DOHH2 (cell line): Measurements from ENCODE around the gene STK38L.

Source experiments
- EZH2phosphoT487 ChIP-seq: fragments of 200-600 bp; sonication (generic); IDR thresholded peaks from 2 replicates; pipeline ENCODE4 v1.6.1; 2017; ENCODE audit warnings: borderline replicate concordance, mild to moderate bottlenecking, antibody characterized with exemption, low read length, moderate library complexity, mixed read lengths
- TF ChIP-seq, protein P1 (sequence below): fragments of 200-600 bp; sonication (generic); IDR thresholded peaks from one replicate; pipeline ENCODE4 v1.5.1; 2014; ENCODE audit warnings: antibody characterized with exemption, mild to moderate bottlenecking, low read depth, low read length; ENCODE audit not compliant: poor library complexity, severe bottlenecking

DNA sequence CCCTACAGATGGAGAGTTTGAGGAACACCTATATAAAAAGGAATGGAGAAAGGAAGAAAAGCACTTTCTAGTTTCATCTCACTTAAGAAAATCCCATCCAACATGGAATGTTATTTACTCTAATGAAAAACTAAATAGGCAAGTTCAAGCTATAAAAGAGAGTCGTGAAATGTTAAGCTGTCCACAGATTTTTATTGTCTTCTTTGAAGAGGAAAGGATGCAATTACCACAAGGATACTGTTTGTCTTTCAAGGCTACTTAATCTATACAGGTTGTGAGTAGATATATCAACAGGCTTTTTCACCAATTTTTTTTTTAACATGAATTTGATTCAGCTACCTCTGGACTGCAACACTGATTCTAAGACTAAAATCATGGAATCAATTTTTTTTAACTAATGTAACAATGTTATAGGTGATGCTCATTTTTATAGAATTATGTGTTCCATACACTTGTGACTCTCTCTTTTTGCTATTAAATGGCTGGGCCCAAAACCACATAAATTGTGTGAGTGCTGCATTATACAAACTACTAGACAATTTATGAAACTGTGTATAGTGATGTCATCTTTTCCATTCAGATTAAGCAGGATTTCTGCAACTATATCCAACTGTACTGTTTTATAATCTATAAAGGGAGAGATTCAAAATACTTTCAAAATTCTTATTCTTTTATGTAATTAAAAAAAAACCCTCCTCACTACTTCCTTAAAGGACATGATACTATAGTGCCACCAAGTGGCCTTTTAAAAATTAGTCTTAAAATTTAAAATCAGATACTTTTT, 61.8 kb downstream of the STK38L start:
- TF ChIP-seq, protein P1, sequence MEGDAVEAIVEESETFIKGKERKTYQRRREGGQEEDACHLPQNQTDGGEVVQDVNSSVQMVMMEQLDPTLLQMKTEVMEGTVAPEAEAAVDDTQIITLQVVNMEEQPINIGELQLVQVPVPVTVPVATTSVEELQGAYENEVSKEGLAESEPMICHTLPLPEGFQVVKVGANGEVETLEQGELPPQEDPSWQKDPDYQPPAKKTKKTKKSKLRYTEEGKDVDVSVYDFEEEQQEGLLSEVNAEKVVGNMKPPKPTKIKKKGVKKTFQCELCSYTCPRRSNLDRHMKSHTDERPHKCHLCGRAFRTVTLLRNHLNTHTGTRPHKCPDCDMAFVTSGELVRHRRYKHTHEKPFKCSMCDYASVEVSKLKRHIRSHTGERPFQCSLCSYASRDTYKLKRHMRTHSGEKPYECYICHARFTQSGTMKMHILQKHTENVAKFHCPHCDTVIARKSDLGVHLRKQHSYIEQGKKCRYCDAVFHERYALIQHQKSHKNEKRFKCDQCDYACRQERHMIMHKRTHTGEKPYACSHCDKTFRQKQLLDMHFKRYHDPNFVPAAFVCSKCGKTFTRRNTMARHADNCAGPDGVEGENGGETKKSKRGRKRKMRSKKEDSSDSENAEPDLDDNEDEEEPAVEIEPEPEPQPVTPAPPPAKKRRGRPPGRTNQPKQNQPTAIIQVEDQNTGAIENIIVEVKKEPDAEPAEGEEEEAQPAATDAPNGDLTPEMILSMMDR, result peak; percentile 10
- TF ChIP-seq EZH2phosphoT487, result no peak
